Cardiac fibroblast (primary cell): ENCODE results near the gene HOXA9.

ENCODE experiments used
- DNase-seq, 2 donors: peaks; one replicate each; pipeline versions ENCODE4 v3.0.0 to v3.0.0-alpha.2; 2010; ENCODE audit warnings: low read depth in 2 of 2
- H3K4me3 ChIP-seq, 2 donors: replicated peaks in 1 of 2; 1 replicate in 1 of 2; 2 replicates in 1 of 2; pipeline ENCODE4 v1.5.1; 2011; ENCODE audit warnings: low read depth in 2 of 2, low read length in 2 of 2, mild to moderate bottlenecking in 2 of 2, moderate library complexity in 1 of 2
- CTCF ChIP-seq: IDR thresholded peaks from one replicate; pipeline ENCODE4 v1.5.1; 2011; ENCODE audit warnings: low read depth, mild to moderate bottlenecking, low read length, inconsistent platforms

Gene HOXA9

GRCh38 chr7:27113991-27114769, 51.2 kb downstream of the HOXA9 start:
- no peak overlapping the region for H3K4me3 ChIP-seq
- DNase-seq, result no peak

GRCh38 chr7:27112955-27113949, 52.1 kb downstream of the HOXA9 start:
- peak overlapping the region; percentile 15 to 38 for H3K4me3 ChIP-seq
- DNase-seq, result peak in 1 of 2 donors; percentile 53
- TF ChIP-seq CTCF, result no peak

More at GRCh38 chr7:27113991-27114769, 51.2 kb downstream of the HOXA9 start:
- no peak for TF ChIP-seq CTCF
